GM12801 (cell line): Measurements from ENCODE around the gene ATP8A1.

Experiments
- TF ChIP-seq, protein P1 (sequence below): IDR thresholded peaks from one replicate; pipeline ENCODE4 v1.5.1; 2011; ENCODE audit warnings: control low read depth; ENCODE audit not compliant: insufficient read length; ENCODE audit errors: extremely low read depth

ATP8A1 gene

DNA sequence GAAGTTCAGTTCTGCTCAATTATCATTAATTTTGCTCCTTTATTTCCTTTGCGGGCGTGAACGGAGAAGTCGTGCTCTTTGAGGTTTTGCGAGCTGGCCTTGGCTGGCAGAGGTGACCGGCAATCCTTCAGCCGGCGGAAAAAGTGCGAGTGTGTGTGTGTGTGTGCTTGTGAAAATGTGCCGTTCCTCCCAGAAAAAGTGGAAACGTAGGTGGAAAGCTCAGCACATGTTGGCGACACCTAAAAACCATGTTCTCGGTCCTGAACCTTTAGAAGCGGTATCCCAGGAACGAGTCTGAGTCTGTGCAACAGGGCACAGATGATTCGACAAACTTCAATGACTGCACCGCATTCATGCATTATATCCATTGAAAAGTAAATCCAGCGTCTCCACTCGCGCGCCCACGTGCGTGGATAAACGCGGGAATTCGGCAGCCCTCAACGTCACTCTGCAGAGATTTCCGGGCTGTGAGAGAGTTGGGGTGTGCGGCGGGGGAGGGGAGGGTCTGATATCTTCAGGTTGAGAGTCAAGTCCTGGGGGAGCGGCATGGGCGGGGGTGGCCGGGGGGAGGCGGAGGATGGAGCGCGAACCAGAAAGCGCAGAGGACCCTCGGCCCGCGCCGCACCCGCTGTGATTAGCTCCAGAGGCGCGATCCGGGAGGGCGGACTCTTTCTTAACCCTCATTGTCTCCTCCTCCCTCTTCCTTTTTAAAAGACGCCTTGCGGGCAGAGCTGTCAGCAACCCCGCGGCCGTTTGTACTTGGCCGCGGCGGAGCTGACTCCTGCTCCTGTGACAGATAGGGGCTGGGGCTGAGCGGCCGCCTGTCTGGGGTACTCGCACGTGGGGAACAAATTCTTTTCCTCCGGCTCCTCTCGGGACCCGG, 259.9 kb downstream of the ATP8A1 start, which contains the start of gene SHISA3:
Gene SHISA3 (plus strand): TSS at position 737 of the 883 bp plus-strand sequence. CDS start 569 bp downstream, outside the sequence.
- TF ChIP-seq, protein P1, sequence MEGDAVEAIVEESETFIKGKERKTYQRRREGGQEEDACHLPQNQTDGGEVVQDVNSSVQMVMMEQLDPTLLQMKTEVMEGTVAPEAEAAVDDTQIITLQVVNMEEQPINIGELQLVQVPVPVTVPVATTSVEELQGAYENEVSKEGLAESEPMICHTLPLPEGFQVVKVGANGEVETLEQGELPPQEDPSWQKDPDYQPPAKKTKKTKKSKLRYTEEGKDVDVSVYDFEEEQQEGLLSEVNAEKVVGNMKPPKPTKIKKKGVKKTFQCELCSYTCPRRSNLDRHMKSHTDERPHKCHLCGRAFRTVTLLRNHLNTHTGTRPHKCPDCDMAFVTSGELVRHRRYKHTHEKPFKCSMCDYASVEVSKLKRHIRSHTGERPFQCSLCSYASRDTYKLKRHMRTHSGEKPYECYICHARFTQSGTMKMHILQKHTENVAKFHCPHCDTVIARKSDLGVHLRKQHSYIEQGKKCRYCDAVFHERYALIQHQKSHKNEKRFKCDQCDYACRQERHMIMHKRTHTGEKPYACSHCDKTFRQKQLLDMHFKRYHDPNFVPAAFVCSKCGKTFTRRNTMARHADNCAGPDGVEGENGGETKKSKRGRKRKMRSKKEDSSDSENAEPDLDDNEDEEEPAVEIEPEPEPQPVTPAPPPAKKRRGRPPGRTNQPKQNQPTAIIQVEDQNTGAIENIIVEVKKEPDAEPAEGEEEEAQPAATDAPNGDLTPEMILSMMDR, result no peak

DNA sequence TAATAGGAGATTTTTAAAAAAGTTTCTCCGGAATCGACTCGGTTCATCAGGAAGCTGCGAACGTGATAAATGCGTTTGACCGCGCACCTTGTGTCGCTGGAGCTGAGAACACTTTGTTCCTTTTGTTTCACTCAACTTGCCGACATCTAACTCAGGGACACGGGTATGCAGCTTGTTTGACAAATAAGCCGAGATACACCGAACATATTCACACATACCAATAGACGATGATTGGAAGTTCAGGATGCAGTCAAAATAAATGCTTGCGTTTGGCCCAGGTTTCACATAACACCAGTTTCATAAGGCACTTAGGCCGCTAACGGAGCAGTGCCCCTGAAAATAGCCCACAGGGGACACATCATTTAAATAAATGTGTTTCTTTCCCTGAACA, 260.5 kb downstream of the ATP8A1 start:
- TF ChIP-seq, protein P1, result no peak

DNA sequence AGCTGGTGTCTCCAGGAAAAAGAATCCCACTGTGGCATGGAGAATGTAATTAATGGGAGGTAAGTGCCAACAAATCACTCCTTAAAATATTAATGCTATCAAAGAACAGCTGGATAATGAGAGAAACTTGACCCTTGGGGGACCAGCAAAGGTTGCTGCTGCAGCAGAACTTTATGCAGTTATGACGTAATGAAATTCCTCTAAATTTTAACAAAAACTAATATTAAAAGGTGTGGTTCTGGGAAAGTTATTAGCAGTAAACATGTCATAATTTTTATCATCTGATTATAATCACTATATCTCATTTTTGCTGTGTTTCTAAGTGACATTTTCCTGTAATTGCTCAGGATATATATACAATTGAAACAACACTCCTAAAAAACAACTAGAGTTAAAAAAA, 261.3 kb downstream of the ATP8A1 start:
- TF ChIP-seq, protein P1, result no peak

DNA sequence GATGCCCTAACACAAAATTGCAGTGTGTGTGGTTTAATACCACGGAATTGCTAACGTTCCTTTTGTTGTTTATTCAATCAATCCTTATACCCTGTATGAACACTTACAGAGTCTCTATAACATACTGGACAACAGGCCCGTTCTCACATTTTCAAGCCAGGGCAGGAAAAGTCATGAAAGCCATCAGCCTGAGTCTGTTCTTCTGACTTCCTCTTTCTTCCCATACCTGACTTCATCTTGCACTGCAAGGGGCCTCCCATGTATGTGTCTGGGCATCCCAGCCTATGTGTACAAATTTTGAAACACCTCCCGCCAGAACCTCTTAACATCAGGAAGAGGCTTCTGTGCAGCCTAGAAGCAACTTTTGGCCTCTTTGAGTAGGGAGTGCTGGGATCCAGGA, 264.5 kb downstream of the ATP8A1 start:
- TF ChIP-seq, protein P1, result no peak

DNA sequence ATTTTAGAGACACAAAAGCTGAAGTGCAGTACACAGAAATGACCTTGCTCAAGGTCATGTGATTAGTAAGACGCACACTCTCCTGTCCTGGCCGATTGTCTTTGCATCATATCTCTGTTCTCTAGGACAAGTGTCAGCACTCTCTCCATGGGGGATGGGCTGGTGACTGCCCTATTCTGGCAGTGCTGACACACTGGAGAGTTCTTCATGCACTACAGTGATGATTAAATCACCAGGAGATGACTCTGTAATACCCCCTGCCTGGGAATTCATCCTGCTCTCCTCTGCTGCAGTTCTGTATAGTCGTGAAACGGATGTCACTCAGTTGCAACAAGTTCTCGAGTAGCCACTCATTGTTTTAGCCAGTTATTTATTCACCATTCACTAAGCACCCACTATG, 264.9 kb downstream of the ATP8A1 start:
- TF ChIP-seq, protein P1, result no peak

DNA sequence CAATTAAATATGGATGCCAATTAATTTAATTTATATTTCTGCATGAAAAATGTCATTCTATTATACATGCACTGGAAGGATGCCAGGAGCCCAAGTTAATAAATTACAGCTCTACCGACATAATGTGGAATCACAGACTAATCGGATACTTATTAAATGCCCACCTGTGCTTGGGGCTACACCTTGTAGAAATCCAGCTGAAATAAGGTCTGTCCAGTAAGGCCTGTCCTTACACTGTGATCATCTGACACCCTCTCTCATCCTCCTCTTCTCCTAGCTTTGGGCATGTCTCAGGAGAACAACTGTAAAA, 265.6 kb downstream of the ATP8A1 start:
- TF ChIP-seq, protein P1, result no peak

DNA sequence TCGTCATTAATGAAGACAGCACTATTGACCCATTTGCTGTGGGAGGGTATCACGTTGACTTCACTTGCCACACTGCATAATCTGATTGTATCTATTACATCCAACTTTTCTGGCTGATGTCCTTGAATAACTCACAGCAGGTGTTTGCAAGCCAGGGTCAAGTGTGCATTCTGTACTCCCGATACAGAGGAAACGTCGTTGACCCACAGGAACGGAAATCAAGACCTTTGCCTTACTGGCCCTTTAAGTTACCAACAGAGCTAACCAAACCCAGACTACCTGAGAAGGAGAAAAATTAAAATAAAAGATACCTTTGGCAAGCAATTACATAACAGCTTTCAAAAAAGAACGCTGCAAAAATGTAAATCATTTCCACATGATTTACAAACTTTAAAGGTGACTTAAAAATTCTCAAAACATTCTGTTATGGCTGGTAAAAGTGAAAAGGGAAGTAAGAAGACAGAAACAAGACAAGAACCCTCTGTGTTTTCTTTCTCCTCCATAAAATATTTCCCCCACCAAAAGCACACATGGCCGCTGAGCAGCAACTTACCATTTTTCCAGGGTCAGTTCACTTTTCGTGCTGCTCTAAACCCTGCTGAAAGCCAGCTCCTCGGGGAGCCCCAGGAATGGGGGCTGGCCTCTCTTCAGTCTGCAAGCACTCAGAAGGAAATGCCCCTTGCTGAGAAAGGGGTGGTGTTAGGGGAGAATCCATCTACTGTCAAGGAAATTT, 266.1 kb downstream of the ATP8A1 start:
- TF ChIP-seq, protein P1, result no peak
